Peyer's patch (tissue), 4 donors: Measurements from ENCODE around the gene FAM110A.
A peak's percentile ranks its signal among the peaks of the same experiment; 100 is the strongest.

ENCODE experiments used
- POLR2A ChIP-seq, 2 donors: fragments of 450-650 bp; IDR thresholded peaks; one replicate each; pipeline ENCODE4 v1.5.1; 2017; ENCODE audit warnings: antibody characterized with exemption in 2 of 2, mild to moderate bottlenecking in 2 of 2, moderate library complexity in 2 of 2
- TF ChIP-seq, protein P1 (sequence below), 6 experiments: fragments of 450-650 bp in 4 of 6; fragments of 200-600 bp in 2 of 6; sonication (generic) in 1 of 6; IDR thresholded peaks; one replicate each; pipeline ENCODE4 v1.5.1; 2017 to 2019; ENCODE audit warnings: antibody characterized with exemption in 6 of 6, mild to moderate bottlenecking in 3 of 6, moderate library complexity in 1 of 6

DNA sequence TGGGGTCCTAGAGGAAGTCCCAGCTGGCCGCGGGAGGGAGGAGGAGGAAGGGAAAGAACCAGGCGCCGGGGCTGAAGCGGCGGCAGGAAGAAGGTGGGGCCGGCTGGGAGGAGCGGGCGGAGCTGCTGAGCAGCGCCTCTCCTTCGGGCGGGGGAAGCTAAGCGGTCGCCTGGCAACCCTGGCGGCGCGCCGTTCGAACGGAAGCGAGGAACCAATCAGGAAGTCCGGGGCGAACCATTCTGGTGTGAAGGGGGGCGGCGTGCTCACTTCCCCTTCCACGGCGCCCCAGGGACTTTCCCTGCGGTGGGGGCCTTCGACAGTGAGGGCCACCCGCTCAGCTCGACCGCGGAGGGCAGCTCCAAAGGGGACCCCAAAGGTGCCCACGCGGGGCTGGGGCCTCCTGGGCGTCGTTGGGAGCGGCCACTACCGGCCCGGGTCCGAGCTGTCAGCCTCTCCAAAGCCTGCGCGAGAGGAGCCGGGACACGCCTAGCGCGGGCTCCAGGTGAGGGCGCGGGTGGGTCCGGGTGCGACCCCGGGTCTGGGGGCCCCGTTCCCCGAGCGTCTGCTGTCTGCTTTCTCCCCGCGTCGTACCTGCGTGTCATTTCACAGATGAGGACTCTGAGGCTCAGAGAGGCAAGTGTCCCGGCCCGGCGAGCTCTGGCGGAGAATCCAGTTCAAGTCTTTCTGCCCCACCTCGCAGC, at the start of gene FAM110A:
- TF ChIP-seq, protein P1, sequence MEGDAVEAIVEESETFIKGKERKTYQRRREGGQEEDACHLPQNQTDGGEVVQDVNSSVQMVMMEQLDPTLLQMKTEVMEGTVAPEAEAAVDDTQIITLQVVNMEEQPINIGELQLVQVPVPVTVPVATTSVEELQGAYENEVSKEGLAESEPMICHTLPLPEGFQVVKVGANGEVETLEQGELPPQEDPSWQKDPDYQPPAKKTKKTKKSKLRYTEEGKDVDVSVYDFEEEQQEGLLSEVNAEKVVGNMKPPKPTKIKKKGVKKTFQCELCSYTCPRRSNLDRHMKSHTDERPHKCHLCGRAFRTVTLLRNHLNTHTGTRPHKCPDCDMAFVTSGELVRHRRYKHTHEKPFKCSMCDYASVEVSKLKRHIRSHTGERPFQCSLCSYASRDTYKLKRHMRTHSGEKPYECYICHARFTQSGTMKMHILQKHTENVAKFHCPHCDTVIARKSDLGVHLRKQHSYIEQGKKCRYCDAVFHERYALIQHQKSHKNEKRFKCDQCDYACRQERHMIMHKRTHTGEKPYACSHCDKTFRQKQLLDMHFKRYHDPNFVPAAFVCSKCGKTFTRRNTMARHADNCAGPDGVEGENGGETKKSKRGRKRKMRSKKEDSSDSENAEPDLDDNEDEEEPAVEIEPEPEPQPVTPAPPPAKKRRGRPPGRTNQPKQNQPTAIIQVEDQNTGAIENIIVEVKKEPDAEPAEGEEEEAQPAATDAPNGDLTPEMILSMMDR (IDR thresholded peaks at IDR 0.05) = no peak
- TF ChIP-seq POLR2A (IDR thresholded peaks at IDR 0.05) = peak; percentile 17 to 20
